ELR (cell line): ENCODE data around the gene ALG8.
"Not testable (repeated sequence)": the region's sequence is repeated elsewhere in the genome, so short reads cannot be mapped to it uniquely, and the experiment has no call there.

Experiments
- DNase-seq: peaks from one replicate; pipeline ENCODE4 v3.0.0-alpha.2; 2015; ENCODE audit warnings: low read depth

Gene ALG8

GRCh38 chr11:78100676-78101472 is 38.6 kb downstream of the ALG8 start:
- DNase-seq, result no peak

DNA sequence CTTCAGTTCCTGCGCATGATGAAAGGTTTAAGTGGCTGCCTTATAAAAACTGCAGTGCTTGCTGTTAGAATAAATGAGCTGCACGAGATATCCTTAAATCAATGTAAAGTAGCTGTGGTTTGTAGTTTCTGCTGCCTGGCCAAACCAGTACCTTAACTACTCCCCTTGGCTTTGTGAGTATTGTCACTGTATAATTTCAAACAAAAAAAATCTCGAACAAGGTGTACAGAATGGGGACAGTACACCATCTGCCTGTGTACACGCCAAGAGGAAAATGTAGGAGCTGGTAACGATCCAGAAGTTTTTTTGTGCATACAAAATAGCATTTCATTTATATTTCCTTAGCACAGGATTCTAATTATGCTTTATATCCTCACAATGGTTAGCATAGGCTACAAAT is 39.2 kb downstream of the ALG8 start:
- no peak for DNase-seq

DNA sequence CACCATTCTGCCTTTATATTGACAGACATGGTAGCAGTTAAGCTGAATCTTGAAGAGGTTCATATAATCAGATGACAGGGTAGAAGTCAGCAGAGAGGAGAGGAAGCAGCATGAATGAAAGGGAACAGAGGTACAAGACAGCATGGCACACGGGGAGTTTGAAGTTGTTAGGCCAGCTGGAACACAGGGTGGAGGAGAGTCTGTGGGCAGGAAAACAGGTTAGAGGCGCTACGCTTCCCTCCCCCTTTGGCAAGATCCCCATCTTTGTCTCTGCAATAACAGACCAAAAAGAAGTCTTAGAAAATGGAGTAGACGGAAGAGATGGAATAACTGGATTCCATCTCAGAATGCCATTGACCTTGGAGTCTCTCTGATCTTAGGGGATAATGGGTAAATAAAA is 39.8 kb downstream of the ALG8 start:
- DNase-seq, result no peak

GRCh38 chr11:78097666-78098385 is 41.6 kb downstream of the ALG8 start:
- no peak for DNase-seq

DNA sequence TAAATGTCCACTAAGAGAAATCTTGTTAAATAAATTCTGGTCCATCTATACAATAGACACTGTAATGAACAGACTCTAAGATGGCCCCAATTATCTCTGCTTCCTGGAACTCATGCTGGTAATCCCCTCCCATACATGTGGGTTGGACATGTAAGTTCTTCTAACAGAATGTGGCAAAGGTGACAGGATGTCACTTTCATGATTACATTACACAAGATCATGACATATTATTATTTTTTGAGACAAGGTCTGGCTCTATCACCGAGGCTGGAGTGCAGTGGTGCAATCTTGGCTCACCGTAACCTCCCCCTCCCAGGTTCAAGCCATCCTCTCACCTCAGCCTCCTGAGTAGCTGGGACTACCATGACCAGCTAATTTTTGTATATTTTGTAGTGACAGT is 45.2 kb downstream of the ALG8 start:
- DNase-seq, result no peak

DNA sequence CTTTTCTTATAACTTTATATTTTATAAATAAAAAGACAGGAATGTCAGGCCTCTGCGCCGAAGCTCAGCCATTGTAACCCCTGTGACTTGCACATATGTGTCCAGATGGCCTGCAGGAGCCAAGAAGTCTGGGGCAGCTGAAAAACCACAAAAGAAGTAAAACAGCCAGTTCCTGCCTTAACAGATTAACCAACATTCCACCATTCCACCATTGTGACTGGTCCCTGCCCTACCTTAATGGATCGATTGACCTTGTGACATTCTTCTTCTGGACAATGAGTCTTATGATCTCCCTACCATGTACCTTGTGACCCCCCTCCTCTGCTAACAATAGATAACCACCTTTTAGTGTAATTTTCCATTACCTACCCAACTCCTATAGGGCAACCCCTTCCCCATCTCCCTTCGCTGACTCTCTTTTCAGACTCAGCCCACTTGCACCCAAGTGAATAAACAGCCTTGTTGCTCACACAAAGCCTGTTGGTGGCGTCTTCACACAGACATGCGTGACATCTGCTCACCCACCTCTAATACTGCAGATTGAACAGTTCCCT is 52.8 kb downstream of the ALG8 start:
- peak; percentile 15 for DNase-seq

DNA sequence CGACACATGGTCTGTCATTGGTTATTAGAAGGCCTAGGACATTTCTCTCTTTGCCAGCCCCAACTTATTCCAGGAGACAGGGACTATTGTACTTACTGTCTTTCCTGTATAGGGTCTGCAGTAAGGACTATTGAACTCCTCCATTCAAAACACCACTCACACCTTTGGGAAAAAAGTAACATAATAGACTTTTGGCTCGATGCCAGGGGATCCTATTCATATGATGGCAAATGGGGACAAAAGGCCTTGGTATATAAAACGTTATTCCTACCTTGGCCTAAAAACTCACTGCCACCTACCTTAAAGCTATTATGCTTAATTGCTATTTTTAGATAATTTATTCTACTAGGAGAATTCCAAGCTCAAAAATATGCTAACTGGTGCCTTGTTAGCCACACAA is 53.5 kb downstream of the ALG8 start:
- no peak for DNase-seq

DNA sequence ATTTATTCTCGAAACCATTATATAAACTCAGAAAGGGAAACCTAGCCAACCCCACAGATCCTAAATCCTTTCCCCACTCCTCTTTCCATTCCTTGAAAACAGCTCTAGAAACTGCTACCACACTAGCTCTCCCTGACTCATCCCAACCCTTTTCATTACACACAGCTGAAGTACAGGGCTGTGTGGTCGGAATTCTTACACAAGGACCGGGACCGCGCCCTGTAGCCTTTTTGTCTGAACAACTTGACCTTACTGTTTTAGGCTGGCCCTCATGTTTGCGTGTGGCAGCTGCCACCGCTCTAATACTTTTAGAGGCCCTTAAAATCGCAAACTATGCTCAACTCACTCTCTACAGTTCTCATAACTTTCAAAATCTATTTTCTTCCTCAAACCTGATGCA is 54.9 kb downstream of the ALG8 start:
- DNase-seq, result peak; percentile 49

- DNase-seq, result no peak
These were observed 56.4 kb downstream of the ALG8 start for GRCh38 chr11:78083021-78083420.

DNA sequence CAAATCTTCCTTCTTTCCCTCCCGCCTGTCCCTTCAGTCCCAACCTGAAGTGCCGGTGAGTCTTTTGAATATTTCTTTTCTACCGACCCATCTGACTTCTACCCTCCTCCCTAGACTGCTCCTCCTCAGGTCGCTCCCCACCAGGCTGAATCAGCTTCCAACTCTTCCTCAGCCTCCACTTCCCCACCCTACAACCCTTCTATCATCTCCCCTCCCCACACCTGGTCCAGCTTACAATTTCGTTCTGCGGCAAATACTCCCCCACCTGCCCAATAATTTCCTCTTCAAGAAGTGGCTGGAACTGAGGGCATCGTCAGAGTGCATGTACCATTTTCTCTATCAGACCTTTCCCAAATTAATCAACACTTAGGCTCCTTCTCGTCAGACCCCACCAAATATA is 57.3 kb downstream of the ALG8 start:
- no peak for DNase-seq

DNA sequence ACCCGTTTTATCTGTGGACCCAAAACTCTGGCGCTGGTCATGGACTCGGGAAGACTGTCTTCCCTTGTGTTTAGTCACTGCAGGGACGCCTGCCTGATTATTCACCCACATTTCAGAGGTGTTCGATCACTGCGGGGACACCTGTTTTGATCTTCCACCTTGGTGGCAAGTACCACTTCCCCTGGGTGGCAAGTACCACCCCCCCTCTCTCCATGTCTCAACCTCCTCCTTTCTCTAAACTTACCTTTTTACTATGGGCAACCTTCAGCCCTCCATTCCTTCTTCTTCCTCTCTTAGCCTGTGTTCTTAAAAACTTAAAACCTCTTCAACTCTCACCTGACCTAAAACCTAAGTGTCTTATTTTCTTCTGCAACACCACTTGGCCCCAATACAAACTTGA is 57.8 kb downstream of the ALG8 start:
- no peak for DNase-seq

DNA sequence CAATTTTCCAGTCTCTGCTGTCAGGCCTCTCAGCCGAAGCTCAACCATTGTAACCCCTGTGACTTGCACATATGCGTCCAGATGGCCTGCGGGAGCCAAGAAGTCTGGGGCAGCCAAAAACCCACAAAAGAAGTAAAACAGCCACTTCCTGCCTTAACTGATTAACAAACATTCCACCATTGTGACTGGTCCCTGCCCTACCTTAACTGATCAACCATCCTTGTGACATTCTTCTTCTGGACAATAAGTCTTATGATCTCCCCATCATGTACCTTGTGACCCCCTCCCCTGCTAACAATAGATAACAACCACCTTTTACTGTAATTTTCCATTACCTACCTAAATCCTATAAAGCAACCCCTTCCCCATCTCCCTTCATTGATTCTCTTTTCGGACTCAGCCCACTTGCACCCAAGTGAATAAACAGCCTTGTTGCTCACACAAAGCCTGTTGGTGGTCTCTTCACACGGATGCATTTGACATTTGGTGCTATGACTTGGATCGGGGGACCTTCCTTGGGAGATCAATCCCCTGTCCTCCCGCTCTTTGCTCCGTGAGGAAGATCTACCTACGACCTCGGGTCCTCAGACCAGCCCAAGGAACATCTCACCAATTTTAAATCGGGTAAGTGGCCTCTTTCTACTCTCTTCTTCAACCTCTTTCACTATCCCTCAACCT is 58.5 kb downstream of the ALG8 start:
- peak; percentile 88 for DNase-seq

- DNase-seq, result no peak
These were observed 59.2 kb downstream of the ALG8 start for GRCh38 chr11:78080084-78080817.

GRCh38 chr11:78079232-78080083 is 60.0 kb downstream of the ALG8 start, which contains the start of gene NDUFC2:
Gene NDUFC2 (minus strand): TSS chr11:78079862. CDS start chr11:78079744, 118 bp downstream.
- peak; percentile 88 for DNase-seq

DNA sequence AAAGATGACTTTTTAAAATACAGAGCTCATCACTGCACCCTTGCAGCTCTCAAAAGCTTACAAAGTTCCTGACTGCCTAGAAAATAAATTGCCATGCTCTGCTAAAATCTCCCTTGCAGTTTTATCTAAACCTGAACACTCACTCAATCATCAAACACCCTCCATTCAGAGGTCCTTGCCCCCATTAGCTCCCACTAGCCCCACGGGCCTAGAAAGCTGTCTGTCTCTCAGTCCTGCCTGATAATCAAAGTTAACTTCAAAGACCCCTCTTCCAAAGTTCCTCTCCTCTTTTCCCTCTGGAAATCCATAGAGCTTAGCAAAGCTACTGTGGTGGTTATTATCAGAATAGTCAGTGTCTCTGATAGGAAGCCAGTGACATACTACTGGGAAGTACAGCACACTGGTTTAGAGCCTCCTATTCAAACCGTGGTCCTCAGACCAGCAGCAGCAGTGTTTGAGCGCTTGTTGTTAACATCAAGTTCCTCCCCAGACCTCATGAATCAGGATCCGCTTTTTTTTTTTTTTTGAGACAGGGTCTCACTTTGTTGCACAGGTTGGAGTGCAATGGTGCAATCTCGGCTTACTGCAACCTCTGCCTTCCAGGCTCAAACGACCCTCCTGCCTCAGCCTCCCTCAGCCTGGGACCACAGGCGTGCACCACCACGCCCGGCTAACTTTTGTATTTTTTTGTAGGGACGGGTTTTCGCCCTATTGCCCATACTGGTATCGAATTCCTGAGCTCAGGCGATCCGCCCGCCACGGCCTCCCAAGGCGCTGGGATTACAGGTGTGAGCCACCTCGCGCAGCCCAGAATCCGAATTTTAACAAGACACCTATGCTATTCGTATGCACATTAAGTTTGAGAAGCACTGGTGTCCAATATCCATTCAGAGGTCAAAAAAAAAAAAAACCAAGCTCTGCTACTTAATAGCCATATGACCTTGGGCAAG is 60.9 kb downstream of the ALG8 start:
- DNase-seq, result peak; percentile 12

DNA sequence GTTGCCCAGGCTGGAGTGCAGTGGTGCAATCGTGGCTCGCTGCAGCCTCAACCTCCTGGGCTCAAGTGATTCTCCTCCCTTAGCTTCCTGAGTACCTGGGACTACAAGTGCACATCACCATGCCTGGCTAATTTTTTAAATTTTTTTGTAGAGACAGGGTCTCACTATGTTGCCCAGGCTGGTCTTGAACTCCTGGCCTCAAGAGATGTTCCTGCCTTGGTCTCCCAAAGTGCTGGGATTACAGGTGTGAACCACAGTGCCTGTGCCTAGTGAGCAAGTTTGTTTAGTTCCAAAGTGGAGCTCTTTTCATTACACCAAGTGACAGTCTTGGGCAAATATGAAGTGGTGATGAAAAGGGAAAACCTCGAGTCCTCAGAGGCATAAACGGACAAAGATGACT is 61.8 kb downstream of the ALG8 start:
- DNase-seq, result not testable (repeated sequence)

- DNase-seq, result no peak
These were observed 62.6 kb downstream of the ALG8 start for GRCh38 chr11:78076733-78077403.

DNA sequence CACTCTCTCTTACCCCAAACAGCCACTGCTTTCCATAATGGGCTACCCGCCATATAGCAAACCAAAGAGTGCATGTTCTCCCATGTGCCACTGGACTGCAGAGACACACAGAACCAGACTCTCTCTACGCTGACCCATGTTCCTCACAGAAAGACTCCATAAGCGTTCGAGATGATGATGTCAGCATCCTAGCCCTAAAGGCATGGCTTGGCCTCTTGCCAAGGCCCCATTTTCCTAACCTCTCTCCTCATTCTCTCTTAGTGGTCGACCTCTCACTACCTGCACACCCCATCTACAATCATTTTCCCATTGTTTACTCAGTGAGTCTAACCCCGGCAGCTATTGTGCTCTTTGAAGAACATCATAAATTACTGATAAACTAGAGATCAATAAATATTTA is 64.7 kb downstream of the ALG8 start:
- peak; percentile 22 for DNase-seq

DNA sequence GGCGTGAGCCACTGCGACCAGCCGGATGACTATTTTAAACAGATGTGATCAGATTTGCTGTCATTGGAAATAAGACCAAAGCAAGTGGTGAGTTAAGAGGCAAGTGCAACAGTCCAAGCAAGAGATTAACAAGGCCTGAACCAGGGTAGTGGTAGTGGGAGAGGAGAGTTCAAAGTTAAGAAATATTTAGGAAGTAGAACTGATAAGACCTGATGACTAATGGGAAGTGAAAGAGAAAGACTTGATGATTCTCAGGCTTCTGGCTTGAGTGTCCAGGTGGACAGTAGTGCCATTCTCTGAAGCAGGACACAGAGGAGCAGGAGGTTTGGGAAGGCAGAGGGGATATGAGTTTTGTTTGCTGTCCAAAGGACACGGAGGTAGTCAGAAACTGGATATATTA is 67.0 kb downstream of the ALG8 start:
- DNase-seq, result no peak
